HFFc6 (cell line): ENCODE measurements around the gene EIPR1. TPM values are rescaled to one million over a fixed set of nuclear protein-coding genes. Genes with fewer than 3 reads are reported as not detected.

Source experiments
- DNase-seq: peaks from one replicate; pipeline ENCODE4 v3.0.0-alpha.2; 2018
- H3K27ac Mint-ChIP-seq: 2 replicates; pipeline ENCODE4 v1.8.0; 2020; ENCODE audit warnings: mild to moderate bottlenecking, mixed read lengths
- H3K27me3 Mint-ChIP-seq: 2 replicates; pipeline ENCODE4 v1.8.0; 2021; ENCODE audit warnings: mild to moderate bottlenecking, moderate library complexity, mixed read lengths; ENCODE audit not compliant: insufficient read depth
- H3K36me3 Mint-ChIP-seq: 2 replicates; pipeline ENCODE4 v1.8.0; 2021; ENCODE audit warnings: low read depth, mixed read lengths
- H3K4me1 Mint-ChIP-seq: 2 replicates; pipeline ENCODE4 v1.8.0; 2020; ENCODE audit warnings: low read depth, mixed read lengths
- H3K4me3 Mint-ChIP-seq: 2 replicates; pipeline ENCODE4 v1.8.0; 2020; ENCODE audit warnings: mild to moderate bottlenecking, moderate library complexity, mixed read lengths
- H3K9me3 Mint-ChIP-seq: 2 replicates; pipeline ENCODE4 v1.8.0; 2020; ENCODE audit warnings: mild to moderate bottlenecking, mixed read lengths
- CTCF ChIP-seq: fragments of 200-600 bp; sonication (generic); IDR thresholded peaks from 2 replicates; pipeline ENCODE4 v1.5.0; 2021; ENCODE audit warnings: antibody characterized with exemption, mild to moderate bottlenecking
- total RNA-seq, 6 experiments: library from RNA; stranded (reverse); fragmentation: NEBNext Ultra II Directional; extraction: Animal tissue kit (Norgen Biotek cat#: 25700); gene quantifications; 2 replicates in 1 of 6; 3 replicates in 5 of 6; pipeline ENCODE4 v1.2.3, GENCODE V29; 2021

Gene EIPR1
- total RNA-seq, 6 experiments from 2014 or later: 26.6 to 30.9 (median 28.8) TPM

GRCh38 chr2:3297523-3297922, 80.1 kb downstream of the EIPR1 start:
- Mint-ChIP-seq H3K9me3 (no peaks in the 10 kb centered on the region), H3K4me1 (no peaks in the 10 kb centered on the region), H3K27me3 (peaks cover 2% of the 10 kb centered on the region; the same call in 1 of the 2 replicates), H3K27ac (no peak overlapping the region), H3K4me3 (no peak overlapping the region), H3K36me3 (no peaks in the 10 kb centered on the region)
- TF ChIP-seq CTCF: no peak
- no peak for DNase-seq

- no peak for DNase-seq
- Mint-ChIP-seq H3K27me3 (peaks cover 2% of the 10 kb centered on the region), H3K27ac (no peak overlapping the region), H3K9me3 (no peaks in the 10 kb centered on the region), H3K4me1 (no peaks in the 10 kb centered on the region), H3K36me3 (no peaks in the 10 kb centered on the region), H3K4me3 (no peak overlapping the region)
- TF ChIP-seq CTCF: no peak
Observed at GRCh38 chr2:3296182-3296972, 81.2 kb downstream of the EIPR1 start.

- H3K27ac Mint-ChIP-seq: no peak overlapping the region
- no peak for DNase-seq
- H3K4me3 Mint-ChIP-seq: no peak overlapping the region
- TF ChIP-seq CTCF: no peak
- H3K36me3 Mint-ChIP-seq: peaks cover 7% of the 10 kb centered on the region
- peaks cover under 1% of the 10 kb centered on the region for H3K27me3 Mint-ChIP-seq
- peaks cover 7% of the 10 kb centered on the region for H3K9me3 Mint-ChIP-seq
- no peaks in the 10 kb centered on the region for H3K4me1 Mint-ChIP-seq
Observed at GRCh38 chr2:3294493-3294892, 83.1 kb downstream of the EIPR1 start.

- Mint-ChIP-seq H3K36me3 (peaks cover 12% of the 10 kb centered on the region), H3K4me3 (no peak overlapping the region), H3K9me3 (peaks cover 12% of the 10 kb centered on the region), H3K27ac (no peak overlapping the region), H3K4me1 (no peaks in the 10 kb centered on the region), H3K27me3 (no peaks in the 10 kb centered on the region; the same call in 1 of the 2 replicates)
- no peak for DNase-seq
- no peak for TF ChIP-seq CTCF
Observed at GRCh38 chr2:3294069-3294468, 83.5 kb downstream of the EIPR1 start.

- TF ChIP-seq CTCF: no peak
- Mint-ChIP-seq H3K36me3 (peaks cover 15% of the 10 kb centered on the region), H3K4me1 (no peaks in the 10 kb centered on the region), H3K4me3 (no peak overlapping the region), H3K27me3 (no peaks in the 10 kb centered on the region; the same call in 1 of the 2 replicates), H3K27ac (no peak overlapping the region), H3K9me3 (peaks cover 15% of the 10 kb centered on the region)
- DNase-seq: no peak
Observed at GRCh38 chr2:3293221-3293620, 84.4 kb downstream of the EIPR1 start.
